Measurements from ENCODE around the gene PBX1. TPM values are rescaled to one million over a fixed set of nuclear protein-coding genes. Genes with fewer than 3 reads are reported as not detected.

Gene PBX1
- total and polyA plus RNA-seq, 2 donors (not counting 3 experiments of a cell fraction or from before 2014, with no cell fraction given): 10.7 to 24.1 TPM

DNA sequence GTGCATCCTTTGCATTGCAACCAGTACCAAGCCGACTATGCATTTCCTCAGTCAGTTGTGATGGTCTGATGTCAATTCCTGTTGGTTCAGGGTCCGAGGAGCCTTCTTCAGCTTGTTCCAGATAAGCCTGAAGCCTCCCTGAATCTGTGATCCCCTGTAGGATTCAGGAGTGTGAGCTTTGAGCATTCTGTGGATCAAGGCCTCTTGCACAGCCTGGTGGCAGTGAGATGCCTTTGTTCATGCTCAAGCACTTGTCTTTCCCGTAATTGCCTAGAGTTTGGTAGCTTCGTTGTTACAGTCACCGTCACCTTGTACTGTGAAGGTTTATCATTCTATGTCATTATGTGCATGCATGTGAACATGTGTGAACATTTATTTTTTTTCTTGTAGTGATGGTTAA is 103.5 kb downstream of the PBX1 start:
- dilution Hi-C loops (cut with MboI; ENCODE audit: extremely low pct_ligation_motif_present, low sequenced_read_pairs): no loop called here
- Histone ChIP-seq H3K36me3 (ENCODE audit: control insufficient read depth in 2 of 2, extremely low read depth in 1 of 2, insufficient read depth in 2 of 2, low read length in 2 of 2) (no peaks in the 10 kb centered on the region), H3K4me1 (ENCODE audit: control insufficient read depth, extremely low read depth, insufficient read depth, low read length) (no peaks in the 10 kb centered on the region), H4K20me1 (replicated peaks; ENCODE audit: control insufficient read depth, extremely low read depth, insufficient read depth, low read length) (no peaks in the 10 kb centered on the region), H3K9ac (replicated peaks; ENCODE audit: extremely low read depth, insufficient read depth, low read length) (no peak overlapping the region), H3K79me2 (ENCODE audit: control insufficient read depth, insufficient read depth, low read length) (no peaks in the 10 kb centered on the region), H3K27me3 (ENCODE audit: control insufficient read depth in 2 of 2, insufficient read depth in 2 of 2, low read length in 2 of 2) (no peaks in the 10 kb centered on the region), H3K9me3 (replicated peaks; ENCODE audit: control insufficient read depth, insufficient read depth, low read length) (no peaks in the 10 kb centered on the region), H2AFZ (ENCODE audit: low read depth, low read length) (no peak overlapping the region), H3K27ac (ENCODE audit: insufficient read depth, low read depth, low read length) (no peak overlapping the region), H3K9me1 (replicated peaks; ENCODE audit: control insufficient read depth, extremely low read depth, insufficient read depth, low read length) (no peaks in the 10 kb centered on the region), H3K4me3 (replicated peaks in 1 of 3; ENCODE audit: insufficient read depth in 1 of 3, low read depth in 1 of 3, low read length in 3 of 3) (no peak overlapping the region), H3K4me2 (ENCODE audit: insufficient read depth, low read length) (no peak overlapping the region)
- ChIA-PET POLR2A (no interaction called here), CTCF (interaction anchor here (1.0 kb wide), 1 partner anchor 11 kb away, joined by 3 read pairs; no protein-coding TSS in a partner anchor)
- intact Hi-C loops (cut with micrococcal nuclease): no loop called here
- no peak for TF ChIP-seq EZH2 (IDR thresholded peaks at IDR 0.05; ENCODE audit: borderline replicate concordance, low read depth, low read length, severe bottlenecking)
- no peak for TF ChIP-seq GATA2 (IDR thresholded peaks at IDR 0.05; ENCODE audit: insufficient read depth, insufficient read length, low read depth, low read length)
- TF ChIP-seq, protein P1, sequence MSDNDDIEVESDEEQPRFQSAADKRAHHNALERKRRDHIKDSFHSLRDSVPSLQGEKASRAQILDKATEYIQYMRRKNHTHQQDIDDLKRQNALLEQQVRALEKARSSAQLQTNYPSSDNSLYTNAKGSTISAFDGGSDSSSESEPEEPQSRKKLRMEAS (IDR thresholded peaks at IDR 0.05; ENCODE audit: insufficient read depth, insufficient read length): no peak
- no peak for TF ChIP-seq FOS (IDR thresholded peaks at IDR 0.05; ENCODE audit: borderline replicate concordance, insufficient read depth, low read length)
- no peak for TF ChIP-seq MYC (IDR thresholded peaks at IDR 0.05; ENCODE audit: low read depth, low read length)
- no peak for TF ChIP-seq JUN (IDR thresholded peaks at IDR 0.05; ENCODE audit: borderline replicate concordance, insufficient read depth, insufficient read length, low read depth)
- TF ChIP-seq, protein P2, sequence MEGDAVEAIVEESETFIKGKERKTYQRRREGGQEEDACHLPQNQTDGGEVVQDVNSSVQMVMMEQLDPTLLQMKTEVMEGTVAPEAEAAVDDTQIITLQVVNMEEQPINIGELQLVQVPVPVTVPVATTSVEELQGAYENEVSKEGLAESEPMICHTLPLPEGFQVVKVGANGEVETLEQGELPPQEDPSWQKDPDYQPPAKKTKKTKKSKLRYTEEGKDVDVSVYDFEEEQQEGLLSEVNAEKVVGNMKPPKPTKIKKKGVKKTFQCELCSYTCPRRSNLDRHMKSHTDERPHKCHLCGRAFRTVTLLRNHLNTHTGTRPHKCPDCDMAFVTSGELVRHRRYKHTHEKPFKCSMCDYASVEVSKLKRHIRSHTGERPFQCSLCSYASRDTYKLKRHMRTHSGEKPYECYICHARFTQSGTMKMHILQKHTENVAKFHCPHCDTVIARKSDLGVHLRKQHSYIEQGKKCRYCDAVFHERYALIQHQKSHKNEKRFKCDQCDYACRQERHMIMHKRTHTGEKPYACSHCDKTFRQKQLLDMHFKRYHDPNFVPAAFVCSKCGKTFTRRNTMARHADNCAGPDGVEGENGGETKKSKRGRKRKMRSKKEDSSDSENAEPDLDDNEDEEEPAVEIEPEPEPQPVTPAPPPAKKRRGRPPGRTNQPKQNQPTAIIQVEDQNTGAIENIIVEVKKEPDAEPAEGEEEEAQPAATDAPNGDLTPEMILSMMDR (IDR thresholded peaks at IDR 0.05; ENCODE audit: extremely low read depth in 1 of 2, insufficient read depth in 1 of 2, low read depth in 1 of 2, low read length in 2 of 2): no peak
- TF ChIP-seq POLR2A (IDR thresholded peaks at IDR 0.05; ENCODE audit: low read depth, low read length): no peak
- TF ChIP-seq POLR2AphosphoS5 (IDR thresholded peaks at IDR 0.05; ENCODE audit: insufficient read depth, low read depth, low read length): no peak
- no peak for FAIRE-seq
- BruUV-seq (replicated peaks): no TSS peak
- DNase-seq (ENCODE audit: low read depth, low spot score): no peak
